ENCODE results near the gene LILRA6.
"Not testable (repeated sequence)": the region's sequence is repeated elsewhere in the genome, so short reads cannot be mapped to it uniquely, and the experiment has no call there.

Gene LILRA6

GRCh38 chr19:54262066-54262465 lies 19.5 kb upstream of the LILRA6 start:
- no peak for DNase-seq

- no peak for DNase-seq
These were observed 14.5 kb upstream of the LILRA6 start, which contains the start of gene LILRB5 for GRCh38 chr19:54257116-54257480. Gene LILRB5, minus strand, starts transcription at chr19:54257273. Its CDS starts 80 bp downstream, at chr19:54257193.

- DNase-seq, result no peak
These were observed 13.9 kb upstream of the LILRA6 start for GRCh38 chr19:54256250-54257115.

- DNase-seq, result no peak
These were observed 12.7 kb upstream of the LILRA6 start for GRCh38 chr19:54255105-54255775.

- no peak for DNase-seq
These were observed 11.8 kb upstream of the LILRA6 start for GRCh38 chr19:54254195-54254906.

- no peak for DNase-seq
These were observed 11.0 kb upstream of the LILRA6 start for GRCh38 chr19:54253331-54254194.

GRCh38 chr19:54252845-54253244 lies 10.3 kb upstream of the LILRA6 start:
- no peak for DNase-seq

GRCh38 chr19:54252243-54252642 lies 9.7 kb upstream of the LILRA6 start:
- DNase-seq, result no peak

GRCh38 chr19:54248016-54248601 lies 5.5 kb upstream of the LILRA6 start:
- no peak for DNase-seq

GRCh38 chr19:54247106-54247930 lies 4.7 kb upstream of the LILRA6 start:
- no peak for DNase-seq

- no peak for DNase-seq
These were observed 3.3 kb upstream of the LILRA6 start for GRCh38 chr19:54245936-54246335.

GRCh38 chr19:54243809-54244208 lies 1.2 kb upstream of the LILRA6 start:
- DNase-seq, result not testable (repeated sequence)

GRCh38 chr19:54242234-54242633 lies 356 bp downstream of the LILRA6 start:
- DNase-seq, result not testable (repeated sequence)

- not testable (repeated sequence) for DNase-seq
These were observed 1.9 kb downstream of the LILRA6 start for GRCh38 chr19:54240372-54241336.

- not testable (repeated sequence) for DNase-seq
These were observed 2.9 kb downstream of the LILRA6 start for GRCh38 chr19:54239491-54240371.

- no peak for DNase-seq
These were observed 8.6 kb downstream of the LILRA6 start for GRCh38 chr19:54233941-54234340.

- peak; percentile 33 for DNase-seq
These were observed 11.3 kb downstream of the LILRA6 start for GRCh38 chr19:54231077-54231931.

GRCh38 chr19:54230031-54230430 lies 12.6 kb downstream of the LILRA6 start:
- no peak for DNase-seq

Data from NCI-H1436 treated with DMSO at 0.1 percent for 48 hours (cell line).